Measurements from ENCODE around the gene KBTBD12.

DNA sequence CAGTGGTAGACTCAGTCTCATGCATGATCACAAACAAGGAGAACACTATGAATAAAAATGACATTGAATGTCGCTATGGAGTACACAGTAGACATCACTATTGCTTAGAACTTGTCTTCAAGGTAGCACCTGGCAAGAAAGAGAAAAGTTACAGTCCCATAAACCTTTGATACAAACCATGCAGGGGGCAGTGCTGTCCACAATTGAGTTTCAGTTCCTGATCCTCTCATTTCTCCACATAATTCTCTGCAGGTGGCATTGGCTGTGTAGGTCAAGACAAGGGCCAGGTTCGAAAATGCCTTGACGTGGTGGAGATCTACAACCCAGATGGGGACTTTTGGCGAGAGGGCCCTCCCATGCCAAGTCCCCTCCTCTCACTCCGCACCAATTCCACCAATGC, 47.9 kb downstream of the KBTBD12 start:
- TF ChIP-seq, protein P1, sequence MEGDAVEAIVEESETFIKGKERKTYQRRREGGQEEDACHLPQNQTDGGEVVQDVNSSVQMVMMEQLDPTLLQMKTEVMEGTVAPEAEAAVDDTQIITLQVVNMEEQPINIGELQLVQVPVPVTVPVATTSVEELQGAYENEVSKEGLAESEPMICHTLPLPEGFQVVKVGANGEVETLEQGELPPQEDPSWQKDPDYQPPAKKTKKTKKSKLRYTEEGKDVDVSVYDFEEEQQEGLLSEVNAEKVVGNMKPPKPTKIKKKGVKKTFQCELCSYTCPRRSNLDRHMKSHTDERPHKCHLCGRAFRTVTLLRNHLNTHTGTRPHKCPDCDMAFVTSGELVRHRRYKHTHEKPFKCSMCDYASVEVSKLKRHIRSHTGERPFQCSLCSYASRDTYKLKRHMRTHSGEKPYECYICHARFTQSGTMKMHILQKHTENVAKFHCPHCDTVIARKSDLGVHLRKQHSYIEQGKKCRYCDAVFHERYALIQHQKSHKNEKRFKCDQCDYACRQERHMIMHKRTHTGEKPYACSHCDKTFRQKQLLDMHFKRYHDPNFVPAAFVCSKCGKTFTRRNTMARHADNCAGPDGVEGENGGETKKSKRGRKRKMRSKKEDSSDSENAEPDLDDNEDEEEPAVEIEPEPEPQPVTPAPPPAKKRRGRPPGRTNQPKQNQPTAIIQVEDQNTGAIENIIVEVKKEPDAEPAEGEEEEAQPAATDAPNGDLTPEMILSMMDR (conservative IDR thresholded peaks at IDR 0.05 in 1 of 2, IDR thresholded peaks at IDR 0.05 in 1 of 2; ENCODE audit: extremely low read depth in 1 of 2, insufficient read depth in 1 of 2, low read depth in 1 of 2, low read length in 2 of 2) = no peak
- no peak for TF ChIP-seq EZH2 (IDR thresholded peaks at IDR 0.05; ENCODE audit: borderline replicate concordance, low read length)
